Measurements from ENCODE around the gene GUCY1A1. TPM values are rescaled to one million over a fixed set of nuclear protein-coding genes. Genes with fewer than 3 reads are reported as not detected.
A peak's percentile ranks its signal among the peaks of the same experiment; 100 is the strongest.

GUCY1A1 gene
- total RNA-seq, 1 donor from 2014 or later: 1.0 TPM

DNA sequence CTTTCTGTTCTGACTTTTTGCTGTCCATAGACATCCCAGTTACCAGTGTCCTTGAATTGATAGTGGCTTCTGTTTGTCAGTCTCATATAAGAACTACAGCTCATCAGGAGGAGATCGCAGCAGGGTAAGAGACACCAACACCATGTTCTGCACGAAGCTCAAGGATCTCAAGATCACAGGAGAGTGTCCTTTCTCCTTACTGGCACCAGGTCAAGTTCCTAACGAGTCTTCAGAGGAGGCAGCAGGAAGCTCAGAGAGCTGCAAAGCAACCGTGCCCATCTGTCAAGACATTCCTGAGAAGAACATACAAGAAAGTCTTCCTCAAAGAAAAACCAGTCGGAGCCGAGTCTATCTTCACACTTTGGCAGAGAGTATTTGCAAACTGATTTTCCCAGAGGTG is 30.1 kb downstream of the GUCY1A1 start:
- H3K4me2 ChIP-seq (ENCODE audit: low read length): no peak overlapping the region
- FAIRE-seq: no peak
- no peaks in the 10 kb centered on the region for H3K9me3 ChIP-seq (ENCODE audit: insufficient read depth, low read depth, low read length)
- H2AFZ ChIP-seq (ENCODE audit: low read depth, low read length): no peak overlapping the region
- DNase-seq (ENCODE audit: low read depth): no peak
- Mint-ChIP-seq H3K9me3 (ENCODE audit: unreplicated experiment) (no peaks in the 10 kb centered on the region), H3K4me1 (ENCODE audit: low read depth, unreplicated experiment) (no peaks in the 10 kb centered on the region), H3K27me3 (ENCODE audit: low read depth, unreplicated experiment) (peaks cover 1% of the 10 kb centered on the region), H3K36me3 (ENCODE audit: low read depth, unreplicated experiment) (no peaks in the 10 kb centered on the region), H3K4me3 (ENCODE audit: unreplicated experiment) (no peak overlapping the region), H3K27ac (ENCODE audit: unreplicated experiment) (no peak overlapping the region)
- H3K27me3 ChIP-seq (ENCODE audit: insufficient read depth, low read length): no peaks in the 10 kb centered on the region
- H3K36me3 ChIP-seq (ENCODE audit: insufficient read depth, low read length): no peaks in the 10 kb centered on the region
- no peaks in the 10 kb centered on the region for H4K20me1 ChIP-seq (ENCODE audit: insufficient read depth, low read length)
- no peak overlapping the region for H3K4me3 ChIP-seq (ENCODE audit: insufficient read depth, low read depth, low read length)
- H3K79me2 ChIP-seq (ENCODE audit: insufficient read depth, low read length): no peaks in the 10 kb centered on the region
- no peaks in the 10 kb centered on the region for H3K4me1 ChIP-seq (ENCODE audit: insufficient read depth, low read length)
- TF ChIP-seq, protein P1, sequence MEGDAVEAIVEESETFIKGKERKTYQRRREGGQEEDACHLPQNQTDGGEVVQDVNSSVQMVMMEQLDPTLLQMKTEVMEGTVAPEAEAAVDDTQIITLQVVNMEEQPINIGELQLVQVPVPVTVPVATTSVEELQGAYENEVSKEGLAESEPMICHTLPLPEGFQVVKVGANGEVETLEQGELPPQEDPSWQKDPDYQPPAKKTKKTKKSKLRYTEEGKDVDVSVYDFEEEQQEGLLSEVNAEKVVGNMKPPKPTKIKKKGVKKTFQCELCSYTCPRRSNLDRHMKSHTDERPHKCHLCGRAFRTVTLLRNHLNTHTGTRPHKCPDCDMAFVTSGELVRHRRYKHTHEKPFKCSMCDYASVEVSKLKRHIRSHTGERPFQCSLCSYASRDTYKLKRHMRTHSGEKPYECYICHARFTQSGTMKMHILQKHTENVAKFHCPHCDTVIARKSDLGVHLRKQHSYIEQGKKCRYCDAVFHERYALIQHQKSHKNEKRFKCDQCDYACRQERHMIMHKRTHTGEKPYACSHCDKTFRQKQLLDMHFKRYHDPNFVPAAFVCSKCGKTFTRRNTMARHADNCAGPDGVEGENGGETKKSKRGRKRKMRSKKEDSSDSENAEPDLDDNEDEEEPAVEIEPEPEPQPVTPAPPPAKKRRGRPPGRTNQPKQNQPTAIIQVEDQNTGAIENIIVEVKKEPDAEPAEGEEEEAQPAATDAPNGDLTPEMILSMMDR (IDR thresholded peaks at IDR 0.05; ENCODE audit: insufficient read depth, low read depth, low read length): no peak
- no peak for TF ChIP-seq EZH2 (IDR thresholded peaks at IDR 0.05; ENCODE audit: insufficient read depth, low read length)
- no peak overlapping the region for H3K27ac ChIP-seq (ENCODE audit: low read depth, low read length)
- no peak overlapping the region for H3K9ac ChIP-seq (ENCODE audit: low read length)

GRCh38 chr4:155701827-155702226 is 35.2 kb downstream of the GUCY1A1 start:
- FAIRE-seq: no peak
- Mint-ChIP-seq H3K27ac (ENCODE audit: unreplicated experiment) (no peak overlapping the region), H3K4me3 (ENCODE audit: unreplicated experiment) (no peak overlapping the region), H3K4me1 (ENCODE audit: low read depth, unreplicated experiment) (peaks cover 7% of the 10 kb centered on the region), H3K36me3 (ENCODE audit: low read depth, unreplicated experiment) (no peaks in the 10 kb centered on the region), H3K27me3 (ENCODE audit: low read depth, unreplicated experiment) (no peaks in the 10 kb centered on the region), H3K9me3 (ENCODE audit: unreplicated experiment) (no peaks in the 10 kb centered on the region)
- Histone ChIP-seq H3K4me3 (ENCODE audit: insufficient read depth, low read depth, low read length) (no peak overlapping the region), H3K36me3 (ENCODE audit: insufficient read depth, low read length) (no peaks in the 10 kb centered on the region), H3K4me1 (ENCODE audit: insufficient read depth, low read length) (peaks cover 2% of the 10 kb centered on the region), H3K79me2 (ENCODE audit: insufficient read depth, low read length) (no peaks in the 10 kb centered on the region), H3K27ac (ENCODE audit: low read depth, low read length) (no peak overlapping the region), H3K9ac (ENCODE audit: low read length) (no peak overlapping the region), H3K4me2 (ENCODE audit: low read length) (no peak overlapping the region), H4K20me1 (ENCODE audit: insufficient read depth, low read length) (no peaks in the 10 kb centered on the region), H2AFZ (ENCODE audit: low read depth, low read length) (no peak overlapping the region), H3K9me3 (ENCODE audit: insufficient read depth, low read depth, low read length) (no peaks in the 10 kb centered on the region), H3K27me3 (ENCODE audit: insufficient read depth, low read length) (no peaks in the 10 kb centered on the region)
- TF ChIP-seq, protein P1 (IDR thresholded peaks at IDR 0.05; ENCODE audit: insufficient read depth, low read depth, low read length): no peak
- TF ChIP-seq EZH2 (IDR thresholded peaks at IDR 0.05; ENCODE audit: insufficient read depth, low read length): no peak
- DNase-seq (ENCODE audit: low read depth): no peak

GRCh38 chr4:155703486-155704247 is 37.0 kb downstream of the GUCY1A1 start:
- no peaks in the 10 kb centered on the region for H3K27me3 Mint-ChIP-seq (ENCODE audit: low read depth, unreplicated experiment)

More at GRCh38 chr4:155703486-155704247, 37.0 kb downstream of the GUCY1A1 start:
- H4K20me1 ChIP-seq (ENCODE audit: insufficient read depth, low read length): no peaks in the 10 kb centered on the region
- H3K9me3 ChIP-seq (ENCODE audit: insufficient read depth, low read depth, low read length): no peaks in the 10 kb centered on the region
- H3K79me2 ChIP-seq (ENCODE audit: insufficient read depth, low read length): no peaks in the 10 kb centered on the region
- H3K4me2 ChIP-seq (ENCODE audit: low read length): no peak overlapping the region
- no peaks in the 10 kb centered on the region for H3K27me3 ChIP-seq (ENCODE audit: insufficient read depth, low read length)
- FAIRE-seq (no peak), DNase-seq (ENCODE audit: low read depth) (peak; percentile 57)
- H3K36me3 Mint-ChIP-seq (ENCODE audit: low read depth, unreplicated experiment): no peaks in the 10 kb centered on the region
- H3K4me3 ChIP-seq (ENCODE audit: insufficient read depth, low read depth, low read length): no peak overlapping the region
- peaks cover 2% of the 10 kb centered on the region for H3K4me1 ChIP-seq (ENCODE audit: insufficient read depth, low read length)
- no peak overlapping the region for H3K27ac Mint-ChIP-seq (ENCODE audit: unreplicated experiment)
- TF ChIP-seq, protein P1 (IDR thresholded peaks at IDR 0.05; ENCODE audit: insufficient read depth, low read depth, low read length): no peak
- TF ChIP-seq EZH2 (IDR thresholded peaks at IDR 0.05; ENCODE audit: insufficient read depth, low read length): no peak
- H3K4me3 Mint-ChIP-seq (ENCODE audit: unreplicated experiment): no peak overlapping the region
- H3K9ac ChIP-seq (ENCODE audit: low read length): no peak overlapping the region
- no peaks in the 10 kb centered on the region for H3K9me3 Mint-ChIP-seq (ENCODE audit: unreplicated experiment)
- H3K36me3 ChIP-seq (ENCODE audit: insufficient read depth, low read length): no peaks in the 10 kb centered on the region
- no peak overlapping the region for H3K27ac ChIP-seq (ENCODE audit: low read depth, low read length)
- peaks cover 7% of the 10 kb centered on the region for H3K4me1 Mint-ChIP-seq (ENCODE audit: low read depth, unreplicated experiment)
- no peak overlapping the region for H2AFZ ChIP-seq (ENCODE audit: low read depth, low read length)
